ENCODE results near the gene RCAN2. TPM values are rescaled to one million over a fixed set of nuclear protein-coding genes. Genes with fewer than 3 reads are reported as not detected.

RCAN2 gene
- total and polyA plus RNA-seq, 10 donors: 2.4 to 15.7 (median 7.2) TPM

- TF ChIP-seq, protein P1, sequence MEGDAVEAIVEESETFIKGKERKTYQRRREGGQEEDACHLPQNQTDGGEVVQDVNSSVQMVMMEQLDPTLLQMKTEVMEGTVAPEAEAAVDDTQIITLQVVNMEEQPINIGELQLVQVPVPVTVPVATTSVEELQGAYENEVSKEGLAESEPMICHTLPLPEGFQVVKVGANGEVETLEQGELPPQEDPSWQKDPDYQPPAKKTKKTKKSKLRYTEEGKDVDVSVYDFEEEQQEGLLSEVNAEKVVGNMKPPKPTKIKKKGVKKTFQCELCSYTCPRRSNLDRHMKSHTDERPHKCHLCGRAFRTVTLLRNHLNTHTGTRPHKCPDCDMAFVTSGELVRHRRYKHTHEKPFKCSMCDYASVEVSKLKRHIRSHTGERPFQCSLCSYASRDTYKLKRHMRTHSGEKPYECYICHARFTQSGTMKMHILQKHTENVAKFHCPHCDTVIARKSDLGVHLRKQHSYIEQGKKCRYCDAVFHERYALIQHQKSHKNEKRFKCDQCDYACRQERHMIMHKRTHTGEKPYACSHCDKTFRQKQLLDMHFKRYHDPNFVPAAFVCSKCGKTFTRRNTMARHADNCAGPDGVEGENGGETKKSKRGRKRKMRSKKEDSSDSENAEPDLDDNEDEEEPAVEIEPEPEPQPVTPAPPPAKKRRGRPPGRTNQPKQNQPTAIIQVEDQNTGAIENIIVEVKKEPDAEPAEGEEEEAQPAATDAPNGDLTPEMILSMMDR (IDR thresholded peaks at IDR 0.05 in 8 of 11, conservative IDR thresholded peaks at IDR 0.05 in 3 of 11): no peak
- TF ChIP-seq POLR2A (IDR thresholded peaks at IDR 0.05) (no peak), POLR2AphosphoS5 (IDR thresholded peaks at IDR 0.05) (no peak)
- Histone ChIP-seq H3K27ac (no peak overlapping the region), H3K4me3 (no peak overlapping the region), H3K4me1 (no peaks in the 10 kb centered on the region), H3K36me3 (no peaks in the 10 kb centered on the region), H3K9me3 (no peaks in the 10 kb centered on the region), H3K27me3 (replicated peaks in 1 of 7) (no peaks in the 10 kb centered on the region)
- DNase-seq: no peak
- WGBS, 5 donors: 25 to 47% (median 30%) methylated on average over 1 of the region's 1 CpG
- intact Hi-C loops (cut with DNase I; ENCODE audit: low total_unique reads): no loop called here
These were observed 175.7 kb downstream of the RCAN2 start for GRCh38 chr6:46315589-46315988.

DNA sequence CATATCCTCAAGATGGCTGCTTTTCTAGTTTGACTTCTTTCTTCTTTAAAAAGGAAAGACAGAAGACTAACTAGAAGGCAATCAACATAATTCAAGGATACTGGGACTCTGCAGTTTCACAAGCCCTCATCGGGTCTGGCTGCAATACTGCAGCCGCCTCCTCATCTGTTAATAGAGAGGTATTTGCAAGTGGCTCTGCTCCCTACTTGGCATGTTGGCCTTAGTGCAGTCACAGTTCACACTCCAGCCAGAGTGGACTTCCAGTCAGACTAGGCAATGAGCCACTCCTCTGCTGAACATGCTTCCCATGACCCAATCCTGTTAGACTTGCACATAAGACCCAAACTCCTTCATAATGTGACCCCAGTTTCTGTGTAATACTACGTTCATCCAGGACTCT, 178.6 kb downstream of the RCAN2 start:
- no peaks in the 10 kb centered on the region for H3K9me3 ChIP-seq
- no peak overlapping the region for H3K27ac ChIP-seq
- 92 to 98% (median 97%) methylated on average over 3 of the region's 3 CpGs for WGBS, 5 donors
- intact Hi-C loops (cut with DNase I; ENCODE audit: low total_unique reads): no loop called here
- DNase-seq: no peak
- TF ChIP-seq POLR2AphosphoS5 (IDR thresholded peaks at IDR 0.05): no peak
- TF ChIP-seq, protein P1 (IDR thresholded peaks at IDR 0.05 in 8 of 11, conservative IDR thresholded peaks at IDR 0.05 in 3 of 11): no peak
- no peak for TF ChIP-seq POLR2A (IDR thresholded peaks at IDR 0.05)
- no peaks in the 10 kb centered on the region for H3K36me3 ChIP-seq
- H3K4me1 ChIP-seq: no peaks in the 10 kb centered on the region
- H3K4me3 ChIP-seq: no peak overlapping the region
- H3K27me3 ChIP-seq (replicated peaks in 1 of 7): no peaks in the 10 kb centered on the region

- WGBS, 5 donors: 87 to 96% (median 92%) methylated on average over 1 of the region's 1 CpG
- no peak for DNase-seq
- Histone ChIP-seq H3K27ac (no peak overlapping the region), H3K27me3 (replicated peaks in 1 of 7) (no peaks in the 10 kb centered on the region), H3K4me1 (no peaks in the 10 kb centered on the region), H3K36me3 (no peaks in the 10 kb centered on the region), H3K4me3 (no peak overlapping the region), H3K9me3 (no peaks in the 10 kb centered on the region)
- intact Hi-C loops (cut with DNase I; ENCODE audit: low total_unique reads): no loop called here
- TF ChIP-seq, protein P1 (IDR thresholded peaks at IDR 0.05 in 8 of 11, conservative IDR thresholded peaks at IDR 0.05 in 3 of 11): no peak
- TF ChIP-seq POLR2A (IDR thresholded peaks at IDR 0.05) (no peak), POLR2AphosphoS5 (IDR thresholded peaks at IDR 0.05) (no peak)
These were observed 181.1 kb downstream of the RCAN2 start for GRCh38 chr6:46310196-46310595.

GRCh38 chr6:46306431-46306830, 184.8 kb downstream of the RCAN2 start:
- Histone ChIP-seq H3K9me3 (no peaks in the 10 kb centered on the region), H3K4me1 (no peaks in the 10 kb centered on the region), H3K4me3 (no peak overlapping the region), H3K27me3 (replicated peaks in 1 of 7) (no peaks in the 10 kb centered on the region), H3K27ac (no peak overlapping the region), H3K36me3 (no peaks in the 10 kb centered on the region)
- intact Hi-C loops (cut with DNase I; ENCODE audit: low total_unique reads): no loop called here
- TF ChIP-seq POLR2AphosphoS5 (IDR thresholded peaks at IDR 0.05): no peak
- TF ChIP-seq POLR2A (IDR thresholded peaks at IDR 0.05): no peak
- TF ChIP-seq, protein P1 (IDR thresholded peaks at IDR 0.05 in 8 of 11, conservative IDR thresholded peaks at IDR 0.05 in 3 of 11): no peak
- no peak for DNase-seq
- WGBS, 5 donors: 65 to 75% (median 73%) methylated on average over 2 of the region's 2 CpGs
